22Rv1 (cell line): Measurements from ENCODE around the gene CPA3.

ENCODE experiments used
- H3K27ac ChIP-seq: fragments of 450-650 bp; 2 replicates; pipeline ENCODE4 v1.5.1; 2017
- CTCF ChIP-seq: fragments of 450-650 bp; IDR thresholded peaks from 2 replicates; pipeline ENCODE4 v1.5.1; 2017; ENCODE audit warnings: mild to moderate bottlenecking
- ZFX ChIP-seq: fragments of 450-650 bp; IDR thresholded peaks from 2 replicates; pipeline ENCODE4 v1.6.1; 2017; ENCODE audit warnings: antibody characterized with exemption, borderline replicate concordance

CPA3 gene

GRCh38 chr3:148847351-148847750 lies 17.7 kb upstream of the CPA3 start:
- H3K27ac ChIP-seq, result no peak overlapping the region
- TF ChIP-seq ZFX, result no peak
- TF ChIP-seq CTCF, result no peak

DNA sequence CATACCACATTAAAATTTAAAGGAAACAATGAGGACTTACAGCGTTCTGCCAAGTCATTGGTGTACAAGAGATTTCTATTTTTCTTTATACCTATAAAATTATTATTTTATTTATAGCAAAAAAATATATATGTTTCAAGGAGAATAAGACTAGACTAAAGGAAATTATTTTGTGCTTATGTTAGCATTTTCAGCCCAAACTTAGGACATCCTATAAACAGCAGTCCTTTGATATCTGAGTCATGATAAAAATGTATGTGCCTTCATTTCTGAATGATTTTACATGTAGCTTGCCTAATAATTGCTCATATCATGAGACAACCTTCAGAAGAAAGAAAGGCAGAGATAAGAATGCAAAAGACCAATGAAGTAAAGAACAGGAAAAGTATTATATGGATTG lies 16.7 kb upstream of the CPA3 start:
- no peak for TF ChIP-seq CTCF
- TF ChIP-seq ZFX, result no peak
- H3K27ac ChIP-seq, result no peak overlapping the region

- TF ChIP-seq ZFX, result no peak
- no peak for TF ChIP-seq CTCF
- no peak overlapping the region for H3K27ac ChIP-seq
These were observed 12.7 kb upstream of the CPA3 start for GRCh38 chr3:148852271-148852992.

- no peak overlapping the region for H3K27ac ChIP-seq
- TF ChIP-seq ZFX (no peak), CTCF (no peak)
These were observed 12.0 kb upstream of the CPA3 start for GRCh38 chr3:148853076-148853475.

DNA sequence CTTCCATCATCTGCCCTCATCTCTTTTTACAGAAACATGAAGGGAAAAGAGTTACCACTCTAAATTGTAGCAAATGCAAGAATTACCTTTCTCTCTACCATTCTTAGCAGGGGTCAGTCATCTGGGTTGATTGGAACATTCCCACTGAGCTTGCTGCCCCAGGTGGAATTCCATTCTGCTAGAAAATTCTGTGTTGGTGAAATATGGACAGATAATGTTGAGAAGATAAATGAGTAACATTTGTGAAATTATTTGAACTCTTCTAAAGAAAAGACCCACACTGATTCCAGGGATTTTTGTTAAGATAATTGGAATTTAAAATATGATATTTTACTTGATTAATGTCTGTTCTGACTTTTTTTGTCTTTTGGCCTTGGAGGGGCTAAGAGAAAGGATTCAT lies 11.0 kb upstream of the CPA3 start:
- TF ChIP-seq ZFX (no peak), CTCF (no peak)
- no peak overlapping the region for H3K27ac ChIP-seq

GRCh38 chr3:148856384-148856783 lies 8.7 kb upstream of the CPA3 start:
- H3K27ac ChIP-seq, result no peak overlapping the region
- TF ChIP-seq CTCF (no peak), ZFX (no peak)

- no peak overlapping the region for H3K27ac ChIP-seq
- TF ChIP-seq CTCF (no peak), ZFX (no peak)
These were observed 7.8 kb upstream of the CPA3 start for GRCh38 chr3:148857316-148857715.
